LHCN-M2 (cell line): Measurements from ENCODE around the gene COL27A1. TPM values are rescaled to one million over a fixed set of nuclear protein-coding genes. Genes with fewer than 3 reads are reported as not detected.

Source experiments
- DNase-seq: peaks from one replicate; pipeline ENCODE4 v3.0.0-alpha.2; 2012; ENCODE audit warnings: low read depth
- total RNA-seq: library from RNA; depleted of rRNA; stranded (reverse); fragments of >200 nt; gene quantifications from 2 replicates; pipeline ENCODE4 v1.2.3, GENCODE V29; 2014

COL27A1 gene
- total RNA-seq, 1 experiment from 2014 or later, result 6.7 TPM

DNA sequence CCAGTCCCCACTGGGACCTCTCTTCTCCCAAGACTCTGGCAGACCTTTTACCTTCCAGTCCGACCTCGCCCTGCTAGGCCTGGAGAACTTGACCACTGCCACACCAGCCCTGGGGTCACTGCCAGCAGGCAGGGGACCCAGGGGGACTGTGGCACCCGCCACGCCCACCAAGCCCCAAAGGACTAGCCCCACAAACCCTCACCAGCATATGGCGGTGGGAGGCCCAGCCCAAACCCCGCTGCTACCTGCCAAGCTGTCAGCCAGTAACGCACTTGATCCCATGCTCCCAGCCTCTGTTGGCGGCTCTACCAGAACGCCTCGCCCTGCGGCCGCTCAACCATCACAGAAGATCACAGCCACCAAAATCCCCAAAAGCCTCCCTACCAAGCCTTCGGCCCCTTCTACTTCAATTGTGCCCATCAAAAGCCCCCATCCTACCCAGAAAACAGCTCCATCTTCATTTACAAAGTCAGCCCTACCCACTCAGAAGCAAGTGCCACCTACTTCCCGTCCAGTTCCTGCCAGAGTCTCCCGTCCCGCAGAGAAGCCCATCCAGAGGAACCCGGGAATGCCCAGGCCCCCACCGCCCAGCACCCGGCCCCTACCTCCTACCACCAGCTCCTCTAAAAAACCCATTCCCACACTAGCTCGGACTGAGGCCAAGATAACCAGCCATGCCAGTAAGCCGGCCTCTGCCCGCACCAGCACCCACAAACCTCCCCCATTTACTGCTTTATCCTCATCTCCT lies 13.1 kb downstream of the COL27A1 start:
- DNase-seq, result no peak

DNA sequence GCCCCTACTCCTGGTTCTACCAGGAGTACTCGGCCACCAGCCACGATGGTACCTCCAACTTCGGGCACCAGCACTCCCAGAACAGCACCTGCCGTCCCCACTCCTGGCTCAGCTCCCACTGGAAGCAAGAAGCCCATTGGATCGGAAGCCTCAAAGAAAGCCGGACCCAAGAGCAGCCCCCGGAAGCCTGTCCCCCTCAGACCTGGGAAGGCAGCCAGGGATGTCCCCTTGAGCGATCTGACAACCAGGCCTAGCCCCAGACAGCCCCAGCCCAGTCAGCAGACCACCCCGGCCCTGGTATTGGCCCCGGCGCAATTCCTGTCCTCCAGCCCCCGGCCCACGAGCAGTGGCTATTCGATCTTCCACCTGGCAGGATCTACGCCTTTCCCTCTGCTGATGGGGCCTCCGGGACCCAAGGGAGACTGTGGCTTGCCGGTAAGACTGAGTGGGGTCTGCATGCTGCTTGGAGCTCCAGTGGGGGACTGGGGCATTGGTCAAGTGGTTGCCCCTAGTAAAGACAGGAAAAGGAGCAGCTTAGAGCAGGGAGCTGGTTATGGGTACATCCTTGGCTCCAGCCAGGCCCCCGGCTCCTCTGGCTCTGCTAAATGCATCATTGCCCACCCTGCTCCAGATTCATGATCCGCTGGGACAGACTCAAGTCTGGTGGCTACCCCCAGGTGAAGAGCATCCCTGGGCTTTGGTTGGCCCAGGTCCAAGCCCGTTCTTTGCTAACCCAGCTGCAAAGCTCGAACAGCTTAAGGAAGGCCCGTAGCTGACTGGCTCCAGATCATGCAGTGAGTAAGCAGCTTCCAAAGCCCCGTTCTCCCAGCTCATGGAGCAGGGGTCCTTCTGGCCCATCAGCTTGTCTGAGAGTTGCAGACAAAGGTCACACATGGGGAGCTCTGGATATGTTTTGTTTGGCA lies 14.0 kb downstream of the COL27A1 start:
- DNase-seq, result peak; percentile 19

DNA sequence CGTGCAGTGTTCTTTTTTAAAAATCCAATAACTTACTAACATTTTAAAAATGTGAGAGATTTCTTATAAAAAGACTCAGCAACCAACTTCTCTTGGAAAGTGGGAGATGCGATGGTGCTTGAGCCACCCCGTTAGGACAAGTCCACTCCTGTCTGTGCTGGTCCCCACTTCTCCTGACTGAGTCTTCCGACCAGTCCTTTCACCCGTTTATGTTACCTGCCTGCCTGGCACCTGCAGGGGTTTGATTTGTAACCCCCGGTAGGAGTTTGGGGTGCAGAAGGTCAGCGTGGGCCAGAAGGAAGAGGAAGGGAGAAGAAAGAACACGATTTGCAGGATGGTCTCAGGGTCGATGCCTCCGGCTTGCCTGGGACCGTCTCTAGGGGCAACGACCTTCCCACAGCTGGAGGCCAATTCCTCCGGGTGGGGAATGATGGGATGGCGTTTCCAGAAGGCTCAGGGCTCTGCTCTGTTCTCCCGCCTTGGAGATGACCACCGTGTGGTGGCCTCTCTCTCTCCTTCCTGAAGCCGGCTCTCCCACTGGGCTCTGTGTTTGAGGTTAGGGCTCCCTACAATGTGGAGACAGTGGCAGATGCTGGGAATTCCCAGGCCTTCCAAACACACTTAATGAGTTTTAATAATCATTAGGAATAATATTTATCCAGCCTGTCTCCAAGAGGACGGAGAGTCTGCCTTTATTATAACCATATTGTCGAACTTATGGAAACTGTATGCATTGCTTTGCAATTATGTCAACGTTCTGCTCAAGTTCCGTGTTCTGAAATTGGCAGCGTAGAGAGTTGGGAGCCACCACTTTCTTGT lies 14.8 kb downstream of the COL27A1 start:
- no peak for DNase-seq

DNA sequence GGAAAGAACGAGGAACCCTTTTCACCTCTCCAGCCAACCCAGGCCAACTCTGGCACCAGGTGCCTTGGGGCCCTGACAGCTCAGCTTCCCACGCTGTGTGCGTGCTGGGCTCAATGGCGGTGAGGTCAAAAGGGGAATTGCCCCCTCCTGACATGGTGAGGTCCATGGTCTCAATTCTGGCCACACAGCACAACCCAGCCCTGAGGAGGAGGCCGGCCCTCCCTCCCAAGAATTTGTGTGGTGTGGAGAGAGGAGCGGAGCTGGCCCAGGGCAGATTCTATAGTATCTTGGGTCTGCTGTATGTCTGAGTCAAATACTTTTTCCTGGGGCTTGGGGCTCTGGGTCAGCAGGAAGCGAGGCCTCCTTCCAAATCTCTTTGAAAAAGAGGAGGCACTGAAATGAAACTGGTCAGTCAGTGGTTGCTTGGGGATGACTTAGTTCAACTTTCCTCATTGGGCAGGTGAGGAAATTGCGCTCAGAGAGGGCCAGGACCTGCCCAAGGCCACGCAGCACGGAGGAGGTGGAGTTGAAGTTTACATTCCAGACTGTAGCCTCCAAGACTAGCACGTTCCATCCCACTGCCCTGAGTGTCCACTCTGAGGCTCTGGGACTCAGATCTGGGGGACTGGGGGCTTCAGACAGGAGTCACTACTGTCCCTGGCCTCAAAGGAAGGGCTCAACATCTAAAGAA lies 15.6 kb downstream of the COL27A1 start:
- no peak for DNase-seq

DNA sequence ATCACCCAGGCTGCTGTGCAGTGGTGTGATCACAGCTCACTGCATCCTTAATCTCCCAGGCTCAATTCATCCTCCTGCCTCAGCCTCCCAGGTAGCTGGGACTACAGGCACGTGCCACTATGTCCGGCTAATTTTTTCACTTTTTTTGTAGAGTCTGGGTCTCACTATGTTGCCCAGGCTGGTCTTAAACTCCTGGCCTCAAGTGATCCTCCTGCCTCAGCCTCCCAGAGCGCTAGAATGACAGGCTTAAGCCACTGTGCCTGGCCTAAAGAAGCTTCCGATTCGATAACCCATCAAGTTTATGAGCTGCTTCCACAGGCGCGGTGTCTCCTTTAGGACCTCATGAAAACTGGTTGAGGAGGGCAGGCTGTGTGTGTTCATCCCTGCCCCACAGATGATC lies 16.2 kb downstream of the COL27A1 start:
- DNase-seq, result no peak

DNA sequence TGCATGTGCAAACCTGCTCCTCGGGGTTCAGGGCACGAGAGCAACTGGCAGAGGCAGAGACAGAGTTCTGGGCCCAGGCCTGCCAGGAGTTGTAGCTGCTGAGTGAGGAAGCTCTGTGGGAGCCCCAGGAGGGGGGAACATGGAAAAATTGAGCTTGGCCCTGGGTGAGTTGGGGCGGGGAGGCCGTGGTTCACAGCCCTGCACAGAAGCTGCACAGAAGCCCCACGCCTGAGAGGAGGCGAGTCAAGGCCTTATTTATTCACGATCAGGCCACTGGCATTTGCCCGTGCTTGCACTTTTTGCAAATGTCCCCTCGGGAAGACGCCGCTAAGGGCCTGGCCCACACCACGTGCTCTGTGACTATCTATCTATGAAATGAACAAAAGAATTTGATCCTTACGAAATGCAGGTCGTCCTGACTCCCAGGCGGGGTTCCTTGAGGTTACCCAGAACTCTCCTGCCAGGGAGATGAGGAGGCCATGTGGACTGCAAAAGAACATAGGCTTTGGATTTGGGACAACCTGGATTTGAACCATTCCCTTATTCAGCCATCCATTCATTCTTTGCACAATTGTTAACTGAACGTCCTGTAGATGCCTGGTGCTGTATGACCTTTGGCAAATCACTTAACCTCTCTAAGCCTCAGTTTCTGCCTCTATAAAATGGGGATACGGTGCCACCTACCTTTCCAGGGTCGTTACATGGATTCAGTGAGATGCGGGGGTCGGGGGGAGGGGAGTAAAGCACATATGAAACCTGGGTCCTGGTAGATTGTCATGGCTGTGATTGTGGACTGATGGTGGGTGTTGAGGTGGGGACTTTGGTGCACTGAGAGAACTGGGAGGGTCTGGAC lies 17.9 kb downstream of the COL27A1 start:
- DNase-seq, result no peak

DNA sequence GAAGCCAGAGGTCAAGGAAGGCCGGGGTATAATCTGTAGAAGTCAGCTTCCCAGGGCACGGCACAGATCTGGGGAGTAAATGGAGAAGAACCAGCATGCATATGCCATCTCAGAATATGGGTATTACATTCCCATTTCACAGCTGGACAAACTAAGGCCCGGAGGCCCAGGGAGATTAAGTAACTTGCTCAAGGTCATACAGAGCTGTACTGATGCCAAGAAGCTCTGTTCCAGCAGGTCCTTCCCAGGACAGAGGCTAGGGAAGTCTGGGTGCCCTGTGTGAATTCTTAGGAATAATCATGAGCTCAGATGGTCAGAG lies 19.2 kb downstream of the COL27A1 start:
- DNase-seq, result no peak

DNA sequence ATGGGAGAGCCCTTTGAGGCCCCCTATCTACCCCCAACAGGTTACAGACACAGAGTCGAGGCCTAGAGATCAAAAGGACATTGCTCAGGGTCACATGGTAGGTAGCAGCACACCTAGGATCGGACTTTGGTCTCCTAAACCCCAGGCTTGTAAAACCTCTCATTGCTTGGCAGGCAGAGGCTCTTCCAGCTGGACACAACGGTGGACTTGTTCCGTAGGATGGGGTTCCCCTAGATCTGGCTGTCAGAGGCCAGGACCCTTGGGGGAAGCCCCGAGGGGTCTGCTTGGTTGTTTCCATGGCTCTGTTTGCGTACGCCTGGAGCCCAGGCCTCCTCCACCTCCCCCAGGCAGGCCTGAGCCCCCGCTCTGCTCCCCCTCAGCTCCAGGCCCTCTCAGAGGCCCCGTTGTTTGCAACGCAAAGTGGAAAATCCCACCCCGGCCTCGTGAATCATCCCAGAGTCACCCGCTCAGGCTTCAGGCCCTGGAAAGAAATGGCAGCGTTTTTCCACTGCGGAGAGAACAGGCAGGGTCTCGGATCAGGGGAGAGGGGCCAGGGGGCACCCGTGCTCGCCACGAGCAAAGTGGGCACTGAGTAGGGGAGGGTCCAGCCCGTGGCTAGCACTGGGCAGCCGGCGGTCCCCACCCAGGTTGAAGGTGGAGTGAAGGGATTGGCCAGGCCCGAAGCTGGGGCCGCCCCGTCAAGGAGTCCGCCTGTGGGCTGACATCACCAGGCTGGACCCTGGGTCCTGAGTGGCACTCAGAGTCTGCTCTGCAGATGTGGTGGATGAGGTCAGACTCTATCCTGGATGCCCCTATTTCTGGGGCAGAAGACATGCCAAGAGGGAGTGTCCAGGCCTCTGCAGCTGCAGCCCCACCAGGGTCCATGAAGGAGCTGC lies 19.8 kb downstream of the COL27A1 start:
- no peak for DNase-seq

DNA sequence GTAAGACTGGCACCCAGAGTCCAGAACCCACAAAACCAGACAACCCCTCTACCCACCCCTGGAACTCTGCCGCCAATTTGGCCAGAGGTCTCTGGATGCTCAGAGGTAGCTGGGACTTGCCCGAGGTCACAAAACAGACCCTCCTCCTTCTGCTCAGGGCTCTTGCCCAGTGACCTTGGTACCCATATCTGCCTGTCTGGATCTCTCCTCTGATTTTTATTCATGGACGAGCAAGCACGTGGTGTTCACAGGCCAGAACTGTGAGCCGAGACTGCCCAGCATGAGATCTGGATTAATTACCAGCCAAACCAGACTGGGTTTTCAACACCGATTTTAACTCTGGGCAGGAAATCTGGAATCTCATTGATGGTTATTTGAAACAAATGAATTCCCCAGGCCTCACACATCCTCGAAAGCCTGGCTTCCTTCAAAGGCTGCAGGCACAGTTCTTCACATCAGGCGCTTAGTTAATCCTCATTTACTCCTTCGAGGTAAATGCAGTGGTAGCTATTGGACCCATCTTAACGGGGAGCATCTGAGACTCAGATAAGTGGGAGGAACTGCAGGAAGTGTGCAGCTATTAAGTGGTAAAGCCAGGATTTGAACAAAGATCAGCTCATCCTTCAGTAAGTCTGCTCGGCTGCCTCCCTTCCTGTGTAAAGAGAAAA lies 21.4 kb downstream of the COL27A1 start:
- no peak for DNase-seq

DNA sequence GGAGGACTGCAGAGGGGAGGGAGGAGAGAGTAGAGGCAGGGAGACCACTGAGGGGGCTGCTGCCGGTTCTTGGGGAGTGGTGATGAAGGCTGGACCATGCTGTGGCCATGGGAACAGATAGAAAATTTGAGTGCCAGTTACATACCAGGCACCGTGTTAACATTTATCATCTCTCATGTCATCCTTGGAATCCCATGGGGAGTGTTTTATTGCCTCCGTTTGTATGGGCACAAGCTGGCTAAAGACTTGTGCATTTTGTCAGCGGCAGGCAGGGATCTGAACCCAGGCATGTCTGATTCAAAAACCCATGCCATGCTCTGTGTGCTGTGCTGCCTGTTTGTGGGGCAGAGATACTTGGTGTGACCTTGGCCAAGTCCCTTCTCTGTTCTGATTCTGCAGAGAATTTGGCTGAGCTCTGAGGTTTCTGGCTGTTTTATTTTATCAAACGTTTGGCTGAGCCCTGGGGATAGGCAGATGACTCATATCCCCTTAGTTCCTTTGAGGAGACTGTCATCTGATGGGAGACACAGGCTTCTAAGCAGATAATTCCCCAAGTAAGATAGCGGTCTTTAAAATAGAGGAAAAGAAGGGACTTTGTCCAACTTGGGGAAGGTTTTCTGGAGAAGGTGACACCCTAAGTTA lies 22.2 kb downstream of the COL27A1 start:
- DNase-seq, result peak; percentile 74

DNA sequence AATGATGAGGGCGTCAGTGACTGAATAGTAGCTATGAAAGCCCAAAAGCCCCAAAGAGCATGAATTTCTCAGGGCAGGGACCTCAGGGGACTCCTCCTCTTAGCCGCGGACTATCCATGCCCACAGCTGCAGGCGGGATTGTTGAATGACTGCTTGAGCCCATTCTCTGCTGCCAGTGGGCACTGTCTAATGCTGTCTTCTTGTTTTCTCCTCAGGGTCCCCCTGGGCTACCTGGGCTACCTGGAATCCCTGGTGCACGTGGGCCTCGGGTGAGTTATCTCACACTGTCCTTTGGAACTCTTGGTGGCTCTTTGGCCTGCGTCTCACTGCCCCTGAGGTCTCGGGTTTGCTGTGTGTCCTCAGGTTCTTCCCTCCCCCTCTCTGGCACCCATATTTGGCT lies 22.7 kb downstream of the COL27A1 start:
- DNase-seq, result no peak

DNA sequence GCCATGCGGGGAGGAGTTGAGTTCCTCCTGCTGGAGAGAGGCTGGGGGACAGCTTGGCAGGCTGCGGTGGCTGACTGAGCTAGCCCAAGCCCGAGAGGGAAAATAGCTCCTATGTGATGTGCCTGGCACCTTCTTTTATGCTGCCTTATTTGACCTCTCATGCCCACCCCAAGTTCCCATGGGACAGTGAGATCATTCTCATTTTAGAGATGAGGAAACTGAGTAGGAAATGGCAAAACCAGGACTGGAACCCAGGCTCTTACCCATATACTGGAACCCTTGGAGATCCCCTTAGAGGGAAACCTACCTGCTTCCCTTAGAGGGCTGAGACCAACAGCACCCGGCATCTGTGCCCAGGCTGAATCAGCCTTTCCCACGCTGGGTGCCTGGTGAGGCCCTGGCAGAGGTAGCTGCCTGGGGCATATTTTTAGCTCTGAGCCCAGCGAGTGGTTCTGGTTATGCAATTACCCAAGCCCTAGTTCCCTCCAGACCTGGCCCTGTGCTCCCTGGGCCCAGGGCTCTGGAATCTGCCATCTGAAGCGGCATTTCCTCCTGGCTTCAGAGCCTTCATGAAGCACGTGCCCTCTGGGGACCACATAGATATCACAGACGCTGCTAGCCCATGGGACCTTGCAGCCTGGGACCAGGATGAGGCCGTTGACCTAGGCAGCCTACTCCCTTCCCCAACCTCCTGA lies 23.6 kb downstream of the COL27A1 start:
- DNase-seq, result no peak

DNA sequence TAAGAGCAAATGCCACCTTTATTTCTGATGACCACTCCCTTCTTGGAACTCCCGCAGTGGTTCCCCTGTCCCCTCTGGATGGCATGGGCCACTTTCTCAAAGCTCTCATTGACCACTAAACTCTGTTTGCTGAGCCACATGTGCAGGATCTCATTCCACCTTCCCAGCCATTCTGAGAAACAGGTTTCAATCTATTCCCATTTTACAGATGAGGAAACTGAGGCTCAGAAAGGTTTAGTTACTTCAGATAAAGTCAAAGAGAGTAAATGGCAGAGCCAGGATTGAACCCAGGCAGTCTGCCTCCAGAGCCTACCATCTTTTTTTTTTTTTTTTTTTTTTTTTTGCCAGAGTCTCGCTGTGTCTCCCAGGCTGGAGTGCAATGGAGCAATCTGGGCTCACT lies 24.2 kb downstream of the COL27A1 start:
- DNase-seq, result no peak

DNA sequence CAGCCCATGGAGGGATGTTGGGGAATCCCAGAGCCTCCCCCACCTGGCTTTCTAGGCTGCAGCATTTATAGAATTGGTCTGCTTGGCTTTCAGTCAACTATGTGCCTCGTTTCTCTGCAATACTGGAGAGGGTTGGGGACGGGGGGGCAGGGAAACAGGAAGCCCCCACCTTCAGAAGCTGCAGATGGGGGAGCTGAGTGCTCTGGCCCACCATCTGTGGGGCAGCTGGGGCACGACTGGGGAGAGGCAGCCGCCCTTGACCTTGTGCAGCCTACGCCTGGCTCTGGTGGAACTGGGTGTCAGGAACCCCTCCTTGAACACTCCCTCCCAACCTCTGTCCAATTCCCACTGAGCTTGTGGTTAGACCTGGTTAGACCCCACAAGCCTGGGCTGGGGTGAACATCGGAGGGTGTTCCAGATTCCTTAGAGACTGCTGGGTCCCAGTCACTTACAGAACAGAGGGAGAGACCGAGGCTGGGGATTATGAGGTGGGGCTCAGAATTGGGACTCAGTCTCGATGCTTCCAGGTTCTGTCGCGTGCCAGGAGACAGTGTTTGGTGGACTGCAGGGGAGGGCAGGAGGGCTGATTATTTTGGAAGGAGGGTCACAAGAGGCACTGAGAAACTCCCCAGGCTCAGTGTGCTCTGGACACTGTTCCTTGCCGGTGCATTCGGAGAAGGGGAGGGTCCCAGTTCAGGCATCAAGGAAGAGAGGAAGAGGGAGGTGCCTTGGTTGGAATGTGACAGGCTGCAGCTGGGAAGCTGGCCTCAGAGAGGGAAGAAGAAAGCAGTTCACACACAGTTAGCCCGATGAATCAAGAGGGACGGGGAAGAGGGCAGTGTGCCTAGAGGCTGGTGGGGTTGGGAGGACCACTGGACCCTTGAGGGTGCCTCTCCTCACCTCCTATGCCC lies 25.6 kb downstream of the COL27A1 start:
- DNase-seq, result no peak

DNA sequence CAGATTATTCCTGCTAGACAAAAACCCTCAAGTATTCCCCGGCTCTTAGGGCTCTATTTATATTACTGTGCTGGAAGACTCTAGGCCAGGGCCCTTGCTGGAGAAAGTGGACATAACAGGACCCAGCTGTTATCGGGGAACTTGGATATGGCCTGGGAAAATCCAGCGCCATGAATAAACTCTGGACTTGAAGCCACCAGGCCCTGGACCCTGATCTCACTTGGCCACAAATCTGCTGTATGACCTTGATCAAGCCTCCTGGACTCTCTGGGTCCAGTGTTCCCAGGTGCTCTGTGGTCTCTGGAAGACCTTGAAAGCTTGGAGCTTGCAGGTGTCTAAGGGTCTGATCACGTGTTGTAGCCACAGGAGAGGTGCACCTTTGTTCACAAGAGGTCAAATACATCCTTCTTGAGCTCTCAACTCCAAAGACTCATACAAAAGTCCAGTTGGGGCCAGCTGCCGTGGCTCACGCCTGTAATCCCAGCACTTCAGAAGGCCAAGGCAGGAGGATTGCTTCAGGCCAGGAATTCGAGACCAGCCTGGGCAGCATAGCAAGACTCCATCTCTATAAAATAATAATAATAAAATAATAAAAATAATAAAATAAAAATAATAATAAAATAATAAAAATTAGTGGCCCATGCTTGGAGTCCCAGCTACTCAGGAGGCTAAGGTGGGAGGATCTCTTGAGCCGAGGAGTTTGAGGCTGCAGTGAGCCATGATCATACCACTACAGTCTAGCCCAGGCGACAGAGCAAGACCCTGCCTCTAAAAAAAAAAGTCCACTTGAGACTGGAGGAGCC lies 26.5 kb downstream of the COL27A1 start:
- DNase-seq, result no peak

DNA sequence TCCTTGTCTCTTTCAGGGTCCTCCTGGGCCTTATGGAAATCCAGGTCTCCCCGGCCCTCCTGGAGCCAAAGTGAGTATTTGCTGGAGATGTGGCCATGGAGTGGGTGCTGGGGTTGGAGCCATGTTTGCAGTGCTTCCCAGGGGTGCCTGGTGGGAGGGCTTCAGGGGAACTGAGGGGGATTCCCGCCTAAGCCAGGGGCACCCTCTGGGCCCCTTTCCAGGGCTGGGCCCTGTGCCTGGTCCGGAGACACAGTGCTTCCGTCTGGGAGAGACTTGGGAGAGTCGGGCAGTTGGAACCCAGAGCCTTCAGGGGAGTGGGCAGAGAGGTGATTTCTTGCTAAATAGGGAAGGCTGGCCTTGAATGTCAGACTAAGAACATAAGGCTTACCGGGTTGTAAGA lies 27.7 kb downstream of the COL27A1 start:
- DNase-seq, result no peak
